ENCODE measurements around the gene SHISA2. TPM values are rescaled to one million over a fixed set of nuclear protein-coding genes. Genes with fewer than 3 reads are reported as not detected.

The SHISA2 gene
- total RNA-seq, 2 donors from 2014 or later: 195 to 292 TPM

DNA sequence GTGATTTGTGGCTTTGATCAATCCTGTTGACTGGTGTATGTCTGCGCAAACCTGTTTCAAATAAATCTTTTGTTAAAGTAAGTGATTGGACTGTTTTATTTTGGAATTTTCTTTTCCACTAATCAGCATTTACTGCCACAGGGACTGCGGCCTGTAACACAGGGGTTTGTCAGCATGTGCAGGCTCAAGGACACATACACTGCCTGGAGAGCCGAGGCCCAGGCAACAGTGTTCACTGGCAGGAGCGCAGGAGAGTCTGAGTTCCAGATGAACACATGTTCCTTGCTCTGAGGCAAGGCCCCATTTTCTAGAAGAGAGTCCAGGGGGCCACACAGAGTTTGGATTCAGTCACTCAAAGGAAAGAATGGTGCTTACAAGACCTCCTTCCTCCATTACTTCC is 26.0 kb downstream of the SHISA2 start:
- TF ChIP-seq, protein P1, sequence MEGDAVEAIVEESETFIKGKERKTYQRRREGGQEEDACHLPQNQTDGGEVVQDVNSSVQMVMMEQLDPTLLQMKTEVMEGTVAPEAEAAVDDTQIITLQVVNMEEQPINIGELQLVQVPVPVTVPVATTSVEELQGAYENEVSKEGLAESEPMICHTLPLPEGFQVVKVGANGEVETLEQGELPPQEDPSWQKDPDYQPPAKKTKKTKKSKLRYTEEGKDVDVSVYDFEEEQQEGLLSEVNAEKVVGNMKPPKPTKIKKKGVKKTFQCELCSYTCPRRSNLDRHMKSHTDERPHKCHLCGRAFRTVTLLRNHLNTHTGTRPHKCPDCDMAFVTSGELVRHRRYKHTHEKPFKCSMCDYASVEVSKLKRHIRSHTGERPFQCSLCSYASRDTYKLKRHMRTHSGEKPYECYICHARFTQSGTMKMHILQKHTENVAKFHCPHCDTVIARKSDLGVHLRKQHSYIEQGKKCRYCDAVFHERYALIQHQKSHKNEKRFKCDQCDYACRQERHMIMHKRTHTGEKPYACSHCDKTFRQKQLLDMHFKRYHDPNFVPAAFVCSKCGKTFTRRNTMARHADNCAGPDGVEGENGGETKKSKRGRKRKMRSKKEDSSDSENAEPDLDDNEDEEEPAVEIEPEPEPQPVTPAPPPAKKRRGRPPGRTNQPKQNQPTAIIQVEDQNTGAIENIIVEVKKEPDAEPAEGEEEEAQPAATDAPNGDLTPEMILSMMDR (conservative IDR thresholded peaks at IDR 0.05): no peak
- Mint-ChIP-seq H3K36me3 (ENCODE audit: low read depth) (no peaks in the 10 kb centered on the region), H3K4me1 (peaks cover 13% of the 10 kb centered on the region), H3K9me3 (peaks cover 3% of the 10 kb centered on the region), H3K27me3 (ENCODE audit: insufficient read depth) (peaks cover 1% of the 10 kb centered on the region), H3K27ac (no peak overlapping the region), H3K4me3 (no peak overlapping the region)
- no peak overlapping the region for H3K27ac ChIP-seq (ENCODE audit: low read depth, low read length)
- 92 to 94% methylated on average over 4 of the region's 4 CpGs for WGBS, 2 experiments (ENCODE audit: insufficient coverage in 1 of 2, insufficient read length in 1 of 2)
- no peaks in the 10 kb centered on the region for H3K4me1 ChIP-seq (ENCODE audit: control insufficient read depth, insufficient read depth, low read length)
- H3K9me3 ChIP-seq (ENCODE audit: control insufficient read depth, low read length): peaks cover 2% of the 10 kb centered on the region
- no peak overlapping the region for H3K4me3 ChIP-seq (ENCODE audit: low read length)
- no peaks in the 10 kb centered on the region for H3K36me3 ChIP-seq (ENCODE audit: control insufficient read depth, insufficient read depth, low read length)
- no peak overlapping the region for H3K9ac ChIP-seq (ENCODE audit: extremely low read depth, low read length, poor library complexity, severe bottlenecking)
- no peaks in the 10 kb centered on the region for H3K27me3 ChIP-seq (ENCODE audit: control insufficient read depth, insufficient read depth, low read length, poor library complexity, severe bottlenecking)
- DNase-seq: no peak

DNA sequence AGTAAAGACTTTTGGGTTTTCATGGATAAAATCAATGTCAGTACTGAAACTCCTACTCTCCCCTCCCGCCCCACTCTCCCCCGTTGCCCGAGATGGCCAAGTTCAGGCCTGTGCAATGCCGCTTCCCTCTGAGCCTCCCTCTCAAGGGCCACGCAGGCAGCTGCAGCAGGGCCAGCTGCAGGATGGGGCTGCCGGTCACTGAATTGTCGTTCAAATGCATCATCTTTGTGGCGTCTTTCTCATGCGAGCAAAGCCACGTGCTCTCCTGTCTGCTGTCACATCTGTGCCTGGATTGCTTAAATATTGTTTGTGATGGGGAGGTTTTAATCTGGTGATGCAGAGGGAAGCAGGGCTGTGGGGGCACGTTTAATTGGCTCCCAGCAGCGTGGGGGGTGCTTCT is 26.6 kb downstream of the SHISA2 start:
- Histone ChIP-seq H3K36me3 (ENCODE audit: control insufficient read depth, insufficient read depth, low read length) (no peaks in the 10 kb centered on the region), H3K4me3 (ENCODE audit: low read length) (no peak overlapping the region), H3K9ac (ENCODE audit: extremely low read depth, low read length, poor library complexity, severe bottlenecking) (no peak overlapping the region), H3K9me3 (ENCODE audit: control insufficient read depth, low read length) (no peaks in the 10 kb centered on the region), H3K4me1 (ENCODE audit: control insufficient read depth, insufficient read depth, low read length) (no peaks in the 10 kb centered on the region), H3K27me3 (ENCODE audit: control insufficient read depth, insufficient read depth, low read length, poor library complexity, severe bottlenecking) (no peaks in the 10 kb centered on the region), H3K27ac (ENCODE audit: low read depth, low read length) (no peak overlapping the region)
- WGBS, 2 experiments (ENCODE audit: insufficient coverage in 1 of 2, insufficient read length in 1 of 2): 70% methylated on average over 2 to 12 of the region's 12 CpGs
- H3K36me3 Mint-ChIP-seq (ENCODE audit: low read depth): no peaks in the 10 kb centered on the region
- TF ChIP-seq, protein P1 (conservative IDR thresholded peaks at IDR 0.05): no peak
- no peak overlapping the region for H3K4me3 Mint-ChIP-seq
- H3K4me1 Mint-ChIP-seq: peaks cover 14% of the 10 kb centered on the region
- peaks cover 1% of the 10 kb centered on the region for H3K27me3 Mint-ChIP-seq (ENCODE audit: insufficient read depth)
- peak; percentile 56 for DNase-seq
- no peak overlapping the region for H3K27ac Mint-ChIP-seq
- no peaks in the 10 kb centered on the region for H3K9me3 Mint-ChIP-seq

DNA sequence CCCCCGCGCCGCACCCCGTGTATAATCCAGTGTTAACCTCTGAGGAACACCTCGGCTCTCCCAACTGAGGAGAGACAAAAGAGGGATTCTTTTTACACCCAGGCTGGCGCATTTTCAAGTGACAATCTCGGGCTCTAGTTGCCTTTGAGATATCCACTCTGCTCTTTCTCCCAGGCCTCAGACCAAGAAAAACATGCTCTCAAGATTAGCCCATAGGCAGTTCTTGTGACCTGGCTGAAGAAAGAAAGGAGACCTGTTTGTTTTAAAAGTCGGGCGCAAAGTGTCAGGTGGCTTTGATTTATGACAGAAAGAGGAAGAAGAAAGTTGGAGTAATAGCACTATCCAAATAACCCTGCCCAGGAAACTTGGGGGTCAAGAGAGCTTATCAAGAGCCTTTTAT is 27.3 kb downstream of the SHISA2 start:
- H3K4me3 Mint-ChIP-seq: no peak overlapping the region
- Histone ChIP-seq H3K9ac (ENCODE audit: extremely low read depth, low read length, poor library complexity, severe bottlenecking) (no peak overlapping the region), H3K4me3 (ENCODE audit: low read length) (no peak overlapping the region), H3K27ac (ENCODE audit: low read depth, low read length) (no peak overlapping the region), H3K36me3 (ENCODE audit: control insufficient read depth, insufficient read depth, low read length) (no peaks in the 10 kb centered on the region), H3K9me3 (ENCODE audit: control insufficient read depth, low read length) (no peaks in the 10 kb centered on the region), H3K4me1 (ENCODE audit: control insufficient read depth, insufficient read depth, low read length) (no peaks in the 10 kb centered on the region), H3K27me3 (ENCODE audit: control insufficient read depth, insufficient read depth, low read length, poor library complexity, severe bottlenecking) (no peaks in the 10 kb centered on the region)
- H3K9me3 Mint-ChIP-seq: no peaks in the 10 kb centered on the region
- WGBS, 2 experiments (ENCODE audit: insufficient coverage in 1 of 2, insufficient read length in 1 of 2): 93 to 100% methylated on average over 4 to 9 of the region's 9 CpGs
- H3K27me3 Mint-ChIP-seq (ENCODE audit: insufficient read depth): peaks cover 1% of the 10 kb centered on the region
- no peaks in the 10 kb centered on the region for H3K36me3 Mint-ChIP-seq (ENCODE audit: low read depth)
- H3K27ac Mint-ChIP-seq: no peak overlapping the region
- TF ChIP-seq, protein P1 (conservative IDR thresholded peaks at IDR 0.05): no peak
- no peak for DNase-seq
- peaks cover 20% of the 10 kb centered on the region for H3K4me1 Mint-ChIP-seq
